ENCODE measurements around the gene TAF11L13.
"Not testable (repeated sequence)": the region's sequence is repeated elsewhere in the genome, so short reads cannot be mapped to it uniquely, and the experiment has no call there.

TAF11L13 gene

DNA sequence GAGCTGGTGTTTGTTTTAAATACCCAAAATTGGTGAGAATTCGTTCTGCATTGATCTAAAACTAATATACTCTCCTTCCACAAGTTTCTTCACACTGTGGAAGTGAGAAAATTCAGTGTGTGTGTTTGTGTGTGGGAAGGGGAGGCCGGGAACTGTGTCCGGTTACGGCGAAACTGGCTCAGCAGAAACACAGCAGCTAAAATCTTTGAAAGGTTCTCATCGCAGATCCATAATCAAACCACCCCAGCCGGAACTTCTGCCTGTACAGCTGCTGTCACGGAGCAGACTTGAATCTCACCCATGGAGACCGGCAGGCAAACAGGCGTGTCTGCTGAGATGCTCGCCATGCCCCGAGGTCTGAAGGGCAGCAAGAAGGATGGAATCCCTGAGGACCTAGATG is at the start of gene TAF11L13:
Gene TAF11L13 (plus strand): TSS at position 301 of the 400 bp plus-strand sequence.
- H3K27ac ChIP-seq; H3K4me1 ChIP-seq; DNase-seq; H3K27me3 ChIP-seq; H3K4me3 ChIP-seq; intact Hi-C loops (cut with DNase I; ENCODE audit: low total_unique reads); H3K36me3 ChIP-seq; H3K9me3 ChIP-seq: not testable (repeated sequence)

DNA sequence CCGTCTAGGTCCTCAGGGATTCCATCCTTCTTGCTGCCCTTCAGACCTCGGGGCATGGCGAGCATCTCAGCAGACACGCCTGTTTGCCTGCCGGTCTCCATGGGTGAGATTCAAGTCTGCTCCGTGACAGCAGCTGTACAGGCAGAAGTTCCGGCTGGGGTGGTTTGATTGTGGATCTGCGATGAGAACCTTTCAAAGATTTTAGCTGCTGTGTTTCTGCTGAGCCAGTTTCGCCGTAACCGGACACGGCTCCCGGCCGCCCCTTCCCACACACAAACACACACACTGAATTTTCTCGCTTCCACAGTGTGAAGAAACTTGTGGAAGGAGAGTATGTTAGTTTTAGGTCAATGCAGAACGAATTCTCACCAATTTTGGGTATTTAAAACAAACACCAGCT is 46.2 kb upstream of the TAF11L13 start, which contains the start of gene TAF11L7:
Gene TAF11L7 (minus strand): TSS at position 101 of the 400 bp plus-strand sequence.
- DNase-seq; H3K36me3 ChIP-seq; H3K4me1 ChIP-seq; H3K27me3 ChIP-seq; H3K9me3 ChIP-seq; intact Hi-C loops (cut with DNase I; ENCODE audit: low total_unique reads); H3K4me3 ChIP-seq; H3K27ac ChIP-seq: not testable (repeated sequence)

DNA sequence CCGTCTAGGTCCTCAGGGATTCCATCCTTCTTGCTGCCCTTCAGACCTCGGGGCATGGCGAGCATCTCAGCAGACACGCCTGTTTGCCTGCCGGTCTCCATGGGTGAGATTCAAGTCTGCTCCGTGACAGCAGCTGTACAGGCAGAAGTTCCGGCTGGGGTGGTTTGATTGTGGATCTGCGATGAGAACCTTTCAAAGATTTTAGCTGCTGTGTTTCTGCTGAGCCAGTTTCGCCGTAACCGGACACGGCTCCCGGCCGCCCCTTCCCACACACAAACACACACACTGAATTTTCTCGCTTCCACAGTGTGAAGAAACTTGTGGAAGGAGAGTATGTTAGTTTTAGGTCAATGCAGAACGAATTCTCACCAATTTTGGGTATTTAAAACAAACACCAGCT is 41.0 kb upstream of the TAF11L13 start, which contains the start of gene TAF11L8:
Gene TAF11L8 (minus strand): TSS at position 101 of the 400 bp plus-strand sequence.
- DNase-seq; H3K4me1 ChIP-seq; H3K36me3 ChIP-seq; H3K9me3 ChIP-seq; H3K27ac ChIP-seq; H3K4me3 ChIP-seq; intact Hi-C loops (cut with DNase I; ENCODE audit: low total_unique reads); H3K27me3 ChIP-seq: not testable (repeated sequence)

DNA sequence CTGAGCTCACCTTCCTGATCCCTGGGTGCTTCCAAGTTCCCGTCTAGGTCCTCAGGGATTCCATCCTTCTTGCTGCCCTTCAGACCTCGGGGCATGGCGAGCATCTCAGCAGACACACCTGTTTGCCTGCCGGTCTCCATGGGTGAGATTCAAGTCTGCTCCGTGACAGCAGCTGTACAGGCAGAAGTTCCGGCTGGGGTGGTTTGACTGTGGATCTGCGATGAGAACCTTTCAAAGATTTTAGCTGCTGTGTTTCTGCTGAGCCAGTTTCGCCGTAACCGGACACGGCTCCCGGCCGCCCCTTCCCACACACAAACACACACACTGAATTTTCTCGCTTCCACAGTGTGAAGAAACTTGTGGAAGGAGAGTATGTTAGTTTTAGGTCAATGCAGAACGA is 37.6 kb upstream of the TAF11L13 start, which contains the start of gene TAF11L9:
Gene TAF11L9 (minus strand): TSS at position 140 of the 400 bp plus-strand sequence.
- DNase-seq; H3K36me3 ChIP-seq; H3K4me3 ChIP-seq; H3K9me3 ChIP-seq; H3K27ac ChIP-seq; H3K27me3 ChIP-seq; H3K4me1 ChIP-seq; intact Hi-C loops (cut with DNase I; ENCODE audit: low total_unique reads): not testable (repeated sequence)

DNA sequence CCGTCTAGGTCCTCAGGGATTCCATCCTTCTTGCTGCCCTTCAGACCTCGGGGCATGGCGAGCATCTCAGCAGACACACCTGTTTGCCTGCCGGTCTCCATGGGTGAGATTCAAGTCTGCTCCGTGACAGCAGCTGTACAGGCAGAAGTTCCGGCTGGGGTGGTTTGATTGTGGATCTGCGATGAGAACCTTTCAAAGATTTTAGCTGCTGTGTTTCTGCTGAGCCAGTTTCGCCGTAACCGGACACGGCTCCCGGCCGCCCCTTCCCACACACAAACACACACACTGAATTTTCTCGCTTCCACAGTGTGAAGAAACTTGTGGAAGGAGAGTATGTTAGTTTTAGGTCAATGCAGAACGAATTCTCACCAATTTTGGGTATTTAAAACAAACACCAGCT is 34.2 kb upstream of the TAF11L13 start, which contains the start of gene TAF11L10:
Gene TAF11L10 (minus strand): TSS at position 101 of the 400 bp plus-strand sequence.
- intact Hi-C loops (cut with DNase I; ENCODE audit: low total_unique reads); DNase-seq; H3K4me1 ChIP-seq; H3K27ac ChIP-seq; H3K9me3 ChIP-seq; H3K27me3 ChIP-seq; H3K4me3 ChIP-seq; H3K36me3 ChIP-seq: not testable (repeated sequence)

DNA sequence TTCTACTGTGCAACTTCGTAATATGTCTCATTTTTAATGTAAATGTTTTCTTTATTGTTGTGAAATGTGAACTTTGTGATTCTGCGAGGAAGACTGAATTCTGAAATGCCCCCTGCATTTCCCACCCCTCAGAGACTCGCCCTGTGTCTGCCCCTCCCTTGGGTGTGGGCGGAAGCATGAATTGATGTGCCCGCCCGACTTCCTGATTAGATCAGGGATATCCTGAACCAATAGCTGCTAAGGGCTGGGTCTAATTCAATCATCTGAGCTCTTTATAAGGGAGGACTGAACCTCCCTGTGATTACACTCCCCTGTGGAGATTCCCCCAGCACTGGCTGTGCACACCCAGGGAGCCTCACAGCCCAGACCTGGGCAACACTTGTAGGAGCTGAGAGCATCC is 28.0 kb upstream of the TAF11L13 start, which contains the start of gene TAF11L11:
Gene TAF11L11 (plus strand): TSS at position 304 of the 400 bp plus-strand sequence.
- H3K4me1 ChIP-seq; DNase-seq; H3K4me3 ChIP-seq; H3K27me3 ChIP-seq; H3K9me3 ChIP-seq; H3K36me3 ChIP-seq; H3K27ac ChIP-seq; intact Hi-C loops (cut with DNase I; ENCODE audit: low total_unique reads): not testable (repeated sequence)

DNA sequence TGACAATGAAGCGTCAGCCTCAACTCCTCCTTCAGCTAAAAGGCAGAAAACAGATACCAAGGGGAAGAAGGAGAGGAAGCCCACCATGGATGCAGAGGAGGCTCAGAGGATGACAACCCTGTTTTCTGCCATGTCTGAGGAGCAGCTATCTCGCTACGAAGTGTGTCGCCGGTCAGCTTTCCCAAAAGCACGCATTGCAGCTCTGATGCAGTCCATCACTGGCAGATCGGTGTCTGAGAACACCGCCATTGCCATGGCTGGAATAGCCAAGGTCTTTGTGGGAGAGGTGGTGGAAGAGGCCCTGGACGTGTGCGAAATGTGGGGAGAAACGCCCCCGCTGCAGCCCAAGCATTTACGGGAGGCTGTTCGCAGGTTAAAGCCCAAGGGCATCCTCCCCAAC is 26.9 kb upstream of the TAF11L13 start:
- no peaks in the 10 kb centered on the region for H3K36me3 ChIP-seq
- H3K4me1 ChIP-seq = no peaks in the 10 kb centered on the region
- intact Hi-C loops (cut with DNase I; ENCODE audit: low total_unique reads) = no loop called here
- H3K27ac ChIP-seq = no peak overlapping the region
- TF ChIP-seq, protein P1, sequence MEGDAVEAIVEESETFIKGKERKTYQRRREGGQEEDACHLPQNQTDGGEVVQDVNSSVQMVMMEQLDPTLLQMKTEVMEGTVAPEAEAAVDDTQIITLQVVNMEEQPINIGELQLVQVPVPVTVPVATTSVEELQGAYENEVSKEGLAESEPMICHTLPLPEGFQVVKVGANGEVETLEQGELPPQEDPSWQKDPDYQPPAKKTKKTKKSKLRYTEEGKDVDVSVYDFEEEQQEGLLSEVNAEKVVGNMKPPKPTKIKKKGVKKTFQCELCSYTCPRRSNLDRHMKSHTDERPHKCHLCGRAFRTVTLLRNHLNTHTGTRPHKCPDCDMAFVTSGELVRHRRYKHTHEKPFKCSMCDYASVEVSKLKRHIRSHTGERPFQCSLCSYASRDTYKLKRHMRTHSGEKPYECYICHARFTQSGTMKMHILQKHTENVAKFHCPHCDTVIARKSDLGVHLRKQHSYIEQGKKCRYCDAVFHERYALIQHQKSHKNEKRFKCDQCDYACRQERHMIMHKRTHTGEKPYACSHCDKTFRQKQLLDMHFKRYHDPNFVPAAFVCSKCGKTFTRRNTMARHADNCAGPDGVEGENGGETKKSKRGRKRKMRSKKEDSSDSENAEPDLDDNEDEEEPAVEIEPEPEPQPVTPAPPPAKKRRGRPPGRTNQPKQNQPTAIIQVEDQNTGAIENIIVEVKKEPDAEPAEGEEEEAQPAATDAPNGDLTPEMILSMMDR (IDR thresholded peaks at IDR 0.05) = no peak
- DNase-seq = no peak
- H3K27me3 ChIP-seq = no peaks in the 10 kb centered on the region
- H3K9me3 ChIP-seq = no peaks in the 10 kb centered on the region
- no peak overlapping the region for H3K4me3 ChIP-seq

DNA sequence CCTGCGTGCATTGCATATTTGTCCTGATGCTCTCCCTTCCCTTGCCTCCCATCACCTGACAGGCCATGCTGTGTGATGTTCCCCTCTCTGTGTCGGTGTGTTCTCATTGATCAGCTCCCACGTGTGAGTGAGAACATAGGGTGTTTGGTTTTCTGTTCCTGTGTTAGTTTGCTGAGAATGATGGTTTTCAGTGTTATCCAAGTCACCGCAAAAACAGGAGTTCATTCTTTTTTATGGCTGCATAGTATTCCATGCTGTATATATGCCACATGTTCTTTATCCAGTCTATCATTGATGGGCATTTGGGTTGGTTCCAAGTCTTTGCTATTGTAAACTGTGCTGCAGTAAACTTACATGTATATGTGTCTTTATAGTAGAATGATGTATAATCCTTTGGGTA is 24.4 kb upstream of the TAF11L13 start:
- H3K4me3 ChIP-seq; intact Hi-C loops (cut with DNase I; ENCODE audit: low total_unique reads); H3K9me3 ChIP-seq; H3K4me1 ChIP-seq; DNase-seq; H3K36me3 ChIP-seq; H3K27ac ChIP-seq; H3K27me3 ChIP-seq: not testable (repeated sequence)

DNA sequence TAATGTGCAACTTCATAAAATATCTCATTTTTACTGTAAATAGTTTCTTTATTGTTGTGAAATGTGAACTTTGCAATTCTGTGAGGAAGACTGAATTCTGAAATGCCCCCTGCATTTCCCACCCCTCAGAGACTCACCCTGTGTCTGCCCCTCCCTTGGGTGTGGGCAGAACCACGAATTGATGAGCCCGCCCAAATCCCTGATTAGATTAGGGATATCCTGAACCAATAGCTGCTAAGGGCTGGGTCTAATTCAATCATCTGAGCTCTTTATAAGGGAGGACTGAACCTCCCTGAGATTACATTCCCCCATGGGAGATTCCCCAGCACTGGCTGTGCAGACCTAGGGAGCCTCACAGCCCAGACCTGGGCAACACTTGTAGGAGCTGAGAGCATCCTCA is 21.8 kb upstream of the TAF11L13 start, which contains the start of gene TAF11L12:
Gene TAF11L12 (plus strand): TSS at position 301 of the 400 bp plus-strand sequence.
- intact Hi-C loops (cut with DNase I; ENCODE audit: low total_unique reads); H3K36me3 ChIP-seq; H3K9me3 ChIP-seq; H3K27me3 ChIP-seq; H3K4me3 ChIP-seq; DNase-seq; H3K27ac ChIP-seq; H3K4me1 ChIP-seq: not testable (repeated sequence)
